Measurements from ENCODE around the gene RBBP8NL. TPM values are rescaled to one million over a fixed set of nuclear protein-coding genes. Genes with fewer than 3 reads are reported as not detected.

RBBP8NL gene
- total RNA-seq, 1 donor from 2014 or later = not detected

- H3K27ac Mint-ChIP-seq = no peak overlapping the region
- intact Hi-C loops (cut with micrococcal nuclease) = no loop called here
- no peak for DNase-seq
- no peaks in the 10 kb centered on the region for H3K9me3 Mint-ChIP-seq
- H3K36me3 Mint-ChIP-seq (ENCODE audit: low read depth) = no peaks in the 10 kb centered on the region
- peaks cover 3% of the 10 kb centered on the region for H3K4me1 Mint-ChIP-seq
- H3K27me3 Mint-ChIP-seq = peaks cover 20% of the 10 kb centered on the region
- H3K4me3 Mint-ChIP-seq = no peak overlapping the region
These were observed 55.0 kb downstream of the RBBP8NL start for GRCh38 chr20:62372042-62372993.

GRCh38 chr20:62371588-62372041 is 55.7 kb downstream of the RBBP8NL start:
- Mint-ChIP-seq H3K36me3 (ENCODE audit: low read depth) (no peaks in the 10 kb centered on the region), H3K9me3 (no peaks in the 10 kb centered on the region), H3K27me3 (peaks cover 20% of the 10 kb centered on the region), H3K27ac (no peak overlapping the region), H3K4me3 (no peak overlapping the region), H3K4me1 (peaks cover 3% of the 10 kb centered on the region)
- intact Hi-C loops (cut with micrococcal nuclease) = no loop called here
- DNase-seq = no peak

GRCh38 chr20:62370807-62371587 is 56.3 kb downstream of the RBBP8NL start:
- H3K36me3 Mint-ChIP-seq (ENCODE audit: low read depth) = no peaks in the 10 kb centered on the region
- H3K27ac Mint-ChIP-seq = no peak overlapping the region
- intact Hi-C loops (cut with micrococcal nuclease) = no loop called here
- no peaks in the 10 kb centered on the region for H3K9me3 Mint-ChIP-seq
- DNase-seq = no peak
- H3K27me3 Mint-ChIP-seq = peaks cover 20% of the 10 kb centered on the region
- H3K4me1 Mint-ChIP-seq = peaks cover 3% of the 10 kb centered on the region
- H3K4me3 Mint-ChIP-seq = no peak overlapping the region

- peaks cover 3% of the 10 kb centered on the region for H3K4me1 Mint-ChIP-seq
- H3K9me3 Mint-ChIP-seq = no peaks in the 10 kb centered on the region
- no peak overlapping the region for H3K27ac Mint-ChIP-seq
- DNase-seq = no peak
- H3K4me3 Mint-ChIP-seq = no peak overlapping the region
- peaks cover 25% of the 10 kb centered on the region for H3K27me3 Mint-ChIP-seq
- intact Hi-C loops (cut with micrococcal nuclease) = no loop called here
- H3K36me3 Mint-ChIP-seq (ENCODE audit: low read depth) = no peaks in the 10 kb centered on the region
These were observed 57.1 kb downstream of the RBBP8NL start for GRCh38 chr20:62370115-62370806.

- intact Hi-C loops (cut with micrococcal nuclease) = loop anchor here (5.0 kb wide), 1 partner anchor 67 kb away; the partner anchor contains the start of gene ADRM1
- DNase-seq = no peak
- Mint-ChIP-seq H3K36me3 (ENCODE audit: low read depth) (no peaks in the 10 kb centered on the region), H3K9me3 (no peaks in the 10 kb centered on the region), H3K4me1 (peaks cover 3% of the 10 kb centered on the region), H3K4me3 (no peak overlapping the region), H3K27me3 (peaks cover 29% of the 10 kb centered on the region), H3K27ac (no peak overlapping the region)
These were observed 57.6 kb downstream of the RBBP8NL start for GRCh38 chr20:62369815-62370114.

- Mint-ChIP-seq H3K4me1 (peaks cover 3% of the 10 kb centered on the region), H3K9me3 (no peaks in the 10 kb centered on the region), H3K4me3 (no peak overlapping the region), H3K36me3 (ENCODE audit: low read depth) (no peaks in the 10 kb centered on the region), H3K27me3 (peaks cover 29% of the 10 kb centered on the region), H3K27ac (no peak overlapping the region)
- DNase-seq = no peak
- intact Hi-C loops (cut with micrococcal nuclease) = loop anchor here (5.0 kb wide), 1 partner anchor 67 kb away; the partner anchor contains the start of gene ADRM1
These were observed 58.1 kb downstream of the RBBP8NL start for GRCh38 chr20:62368976-62369814.

- H3K4me1 Mint-ChIP-seq = peaks cover 3% of the 10 kb centered on the region
- H3K36me3 Mint-ChIP-seq (ENCODE audit: low read depth) = no peaks in the 10 kb centered on the region
- H3K27ac Mint-ChIP-seq = no peak overlapping the region
- intact Hi-C loops (cut with micrococcal nuclease) = loop anchor here (5.0 kb wide), 1 partner anchor 66 kb away; the partner anchor contains the start of gene ADRM1
- peaks cover 27% of the 10 kb centered on the region for H3K27me3 Mint-ChIP-seq
- no peak for DNase-seq
- no peak overlapping the region for H3K4me3 Mint-ChIP-seq
- H3K9me3 Mint-ChIP-seq = no peaks in the 10 kb centered on the region
These were observed 58.9 kb downstream of the RBBP8NL start for GRCh38 chr20:62368392-62368975.

GRCh38 chr20:62367633-62368391 is 59.5 kb downstream of the RBBP8NL start:
- Mint-ChIP-seq H3K9me3 (no peaks in the 10 kb centered on the region), H3K36me3 (ENCODE audit: low read depth) (no peaks in the 10 kb centered on the region), H3K27me3 (peaks cover 26% of the 10 kb centered on the region), H3K27ac (no peak overlapping the region), H3K4me3 (peak overlapping the region; percentile 62), H3K4me1 (peaks cover 3% of the 10 kb centered on the region)
- intact Hi-C loops (cut with micrococcal nuclease) = loop anchor here (5.0 kb wide), 1 partner anchor 66 kb away; the partner anchor contains the start of gene ADRM1
- peak; percentile 71 for DNase-seq

- peak within 1 kb of the TSS; percentile 62 for H3K4me3 Mint-ChIP-seq
- H3K9me3 Mint-ChIP-seq = no peaks in the 10 kb centered on the region
- intact Hi-C loops (cut with micrococcal nuclease) = loop anchor here (5.0 kb wide), 1 partner anchor 65 kb away; the partner anchor contains the start of gene ADRM1
- peak; percentile 73 for DNase-seq
- peaks cover 25% of the 10 kb centered on the region for H3K27me3 Mint-ChIP-seq
- peaks cover 3% of the 10 kb centered on the region for H3K4me1 Mint-ChIP-seq
- H3K36me3 Mint-ChIP-seq (ENCODE audit: low read depth) = no peaks in the 10 kb centered on the region
- no peak within 1 kb of the TSS for H3K27ac Mint-ChIP-seq
These were observed 60.2 kb downstream of the RBBP8NL start, which contains the start of gene LAMA5 for GRCh38 chr20:62367136-62367632. TSS of gene LAMA5 (minus strand) at chr20:62367312. CDS start at chr20:62367245, 67 bp downstream.

GRCh38 chr20:62366370-62367135 is 60.8 kb downstream of the RBBP8NL start:
- Mint-ChIP-seq H3K27ac (no peak overlapping the region), H3K4me1 (peaks cover 3% of the 10 kb centered on the region), H3K4me3 (no peak overlapping the region), H3K36me3 (ENCODE audit: low read depth) (no peaks in the 10 kb centered on the region), H3K9me3 (no peaks in the 10 kb centered on the region), H3K27me3 (peaks cover 25% of the 10 kb centered on the region)
- DNase-seq = no peak
- intact Hi-C loops (cut with micrococcal nuclease) = loop anchor here (5.0 kb wide), 1 partner anchor 64 kb away; the partner anchor contains the start of gene ADRM1

GRCh38 chr20:62365814-62366369 is 61.4 kb downstream of the RBBP8NL start:
- intact Hi-C loops (cut with micrococcal nuclease) = loop anchor here (5.0 kb wide), 1 partner anchor 64 kb away; the partner anchor contains the start of gene ADRM1
- no peaks in the 10 kb centered on the region for H3K9me3 Mint-ChIP-seq
- H3K36me3 Mint-ChIP-seq (ENCODE audit: low read depth) = no peaks in the 10 kb centered on the region
- H3K4me1 Mint-ChIP-seq = peaks cover 3% of the 10 kb centered on the region
- DNase-seq = no peak
- H3K27me3 Mint-ChIP-seq = peaks cover 25% of the 10 kb centered on the region
- H3K4me3 Mint-ChIP-seq = no peak overlapping the region
- H3K27ac Mint-ChIP-seq = no peak overlapping the region

Data from activated CD4-positive, alpha-beta T cell treated with anti-CD3 and anti-CD28 coated beads, Interleukin-2, amount 10 ng/mL, durations not matched to agents 24 days and 14 days (primary cell).